GM19397 (cell line): ENCODE measurements around the gene NRF1.
"Not testable (repeated sequence)": the region's sequence is repeated elsewhere in the genome, so short reads cannot be mapped to it uniquely, and the experiment has no call there.

Experiments
- ATAC-seq: cut with Tn5 transposase; IDR thresholded peaks from one replicate; pipeline ENCODE4 v1.9.1; 2021; ENCODE audit warnings: mild to moderate bottlenecking, moderate library complexity; ENCODE audit not compliant: unreplicated experiment

NRF1 gene

GRCh38 chr7:129606803-129607202 is 4.7 kb upstream of the NRF1 start:
- ATAC-seq = no peak

GRCh38 chr7:129607471-129608120 is 3.9 kb upstream of the NRF1 start:
- no peak for ATAC-seq

DNA sequence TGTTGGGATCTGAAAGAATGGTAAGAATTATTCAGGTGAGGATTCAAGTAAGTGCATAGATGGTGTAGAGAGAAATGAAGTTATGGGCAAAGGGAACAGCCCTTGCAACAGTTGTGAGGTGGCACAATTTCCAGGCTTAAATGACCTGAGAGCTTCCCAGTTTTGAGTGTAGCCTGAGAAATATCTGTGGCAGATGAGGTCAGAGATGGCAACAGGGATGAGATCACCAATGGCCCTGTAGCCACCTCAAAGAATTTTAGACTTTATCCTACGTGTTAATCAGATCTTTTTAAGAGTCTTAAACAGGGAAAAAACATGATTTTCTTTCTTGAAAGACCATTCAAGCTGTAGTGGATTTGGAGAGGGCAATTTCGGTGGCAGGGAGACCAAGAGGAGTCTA is 1.9 kb upstream of the NRF1 start:
- ATAC-seq = no peak

DNA sequence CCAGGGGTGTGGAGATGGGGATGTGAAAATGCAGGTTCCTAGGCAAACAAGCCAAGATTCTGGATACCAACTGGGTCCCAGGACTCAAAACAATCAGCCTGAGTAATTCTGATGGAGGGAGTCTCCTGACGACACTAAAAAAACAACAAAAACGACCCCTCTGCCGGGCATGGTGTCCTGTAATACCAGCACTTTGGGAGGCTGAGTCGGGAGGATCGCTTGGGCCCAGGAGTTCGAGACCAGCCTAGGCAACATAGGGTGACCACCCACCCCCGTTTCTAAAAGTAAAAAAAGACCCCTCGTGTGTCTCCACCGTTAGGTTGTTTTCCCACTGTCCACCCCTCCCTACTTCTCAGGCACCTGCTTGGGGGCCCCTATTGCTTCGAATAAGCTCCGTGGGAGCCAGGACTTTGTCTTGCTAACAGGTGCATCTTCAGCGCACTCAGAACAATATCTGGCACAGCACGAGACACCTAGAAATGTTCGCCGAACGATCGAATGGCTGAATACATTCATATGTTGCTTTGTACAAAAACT is 743 bp upstream of the NRF1 start:
- no peak for ATAC-seq

DNA sequence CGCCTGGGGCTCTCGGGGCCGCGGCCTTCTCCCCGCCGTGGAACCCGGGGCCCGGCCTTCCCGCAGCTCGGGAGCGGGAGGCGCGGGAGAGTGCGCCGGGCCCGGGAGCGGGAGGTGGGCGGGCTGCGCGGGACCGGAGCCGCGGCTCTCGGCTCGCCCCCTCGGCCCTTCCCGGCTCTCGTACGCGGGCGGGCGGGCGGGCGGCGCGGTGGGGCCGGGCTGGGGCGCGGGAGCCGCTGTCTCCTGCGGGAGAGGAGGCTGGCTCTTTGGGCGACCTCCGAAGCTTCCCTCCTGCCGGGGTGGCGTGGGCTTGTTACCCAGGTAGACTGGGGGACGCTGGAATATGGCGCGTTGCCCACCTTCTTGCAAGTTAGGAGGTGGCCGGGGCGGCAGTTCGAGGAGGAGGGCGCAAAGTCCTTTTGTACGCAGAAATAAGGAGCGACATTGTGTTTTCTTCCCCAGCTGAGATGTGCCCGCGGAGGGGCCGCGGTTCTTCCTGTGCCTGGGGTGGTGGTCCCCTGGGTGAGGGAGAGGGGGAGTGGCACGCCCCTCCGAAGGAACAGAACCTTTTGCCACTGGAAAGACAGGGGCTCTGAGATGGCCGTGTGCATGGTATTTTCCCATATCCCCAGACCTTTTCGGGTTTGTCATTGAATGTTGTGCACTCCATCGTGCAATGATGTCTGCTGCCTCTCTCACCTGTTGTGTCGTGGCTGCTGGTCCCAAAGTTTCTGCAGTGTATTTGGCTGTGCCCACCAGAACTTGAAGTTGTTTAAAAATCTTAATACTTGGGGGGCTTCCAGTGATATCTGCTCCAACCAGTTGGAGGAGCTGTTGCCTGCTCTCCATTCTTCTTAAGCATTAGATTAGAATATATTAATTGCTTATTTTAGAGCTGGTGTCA is 844 bp downstream of the NRF1 start:
- peak; percentile 24 for ATAC-seq

DNA sequence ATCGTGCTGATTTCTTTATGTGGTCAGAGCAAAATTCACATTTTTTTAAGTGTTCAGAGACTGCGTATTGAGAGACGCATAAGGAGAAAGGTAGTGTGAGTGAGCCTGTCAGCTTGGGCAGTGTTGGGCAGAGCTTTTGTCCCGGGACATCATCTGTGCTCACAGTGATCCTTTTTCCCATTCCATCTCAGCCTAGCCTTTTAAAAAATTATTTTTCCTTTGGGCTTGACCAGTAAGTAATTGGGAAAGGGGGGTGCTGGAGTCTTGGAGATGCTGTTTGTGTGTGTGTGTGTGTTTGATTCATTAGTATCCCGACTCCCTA is 1.5 kb downstream of the NRF1 start:
- ATAC-seq = no peak

- no peak for ATAC-seq
Measured at GRCh38 chr7:129615018-129615417, 3.5 kb downstream of the NRF1 start.

GRCh38 chr7:129616530-129616929 is 5.0 kb downstream of the NRF1 start:
- no peak for ATAC-seq

DNA sequence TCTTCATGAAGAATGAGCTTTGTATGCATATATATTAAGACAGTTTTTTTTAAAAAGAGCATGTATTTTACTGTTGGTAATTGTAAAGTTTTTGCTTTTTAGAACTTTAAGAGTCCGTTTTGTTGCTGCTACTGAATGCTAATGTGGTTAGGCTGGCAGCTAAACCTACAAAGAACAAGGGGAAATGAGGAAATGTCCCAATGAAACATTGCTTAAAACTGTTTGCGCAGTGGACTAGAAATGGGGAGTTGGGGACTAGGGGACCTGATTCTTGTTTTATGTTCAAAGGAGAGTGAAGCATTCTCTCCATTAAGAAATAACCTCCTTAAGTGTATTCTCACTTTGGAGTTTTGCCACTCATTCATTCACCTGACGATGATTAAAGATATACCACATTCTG is 5.7 kb downstream of the NRF1 start:
- ATAC-seq = no peak

GRCh38 chr7:129617652-129618051 is 6.1 kb downstream of the NRF1 start:
- no peak for ATAC-seq

DNA sequence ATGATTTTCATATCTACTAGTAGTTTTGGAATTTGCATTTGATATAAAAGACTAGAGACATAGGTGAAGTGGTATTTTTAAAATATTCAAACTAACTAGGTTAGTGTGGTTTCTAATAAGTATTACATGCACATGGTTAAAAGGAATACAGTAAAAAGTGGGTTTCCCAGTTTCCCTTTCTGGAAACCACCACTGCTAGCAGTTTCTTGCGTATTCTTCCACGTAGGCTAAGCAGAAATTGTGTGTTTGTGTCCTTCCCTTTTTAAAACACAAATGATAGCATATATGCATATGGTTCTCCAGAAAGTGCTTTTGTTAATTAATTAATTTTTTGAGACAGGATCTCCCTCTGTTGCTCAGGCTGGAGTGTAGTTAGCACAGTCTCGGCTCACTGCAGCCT is 15.4 kb downstream of the NRF1 start:
- no peak for ATAC-seq

DNA sequence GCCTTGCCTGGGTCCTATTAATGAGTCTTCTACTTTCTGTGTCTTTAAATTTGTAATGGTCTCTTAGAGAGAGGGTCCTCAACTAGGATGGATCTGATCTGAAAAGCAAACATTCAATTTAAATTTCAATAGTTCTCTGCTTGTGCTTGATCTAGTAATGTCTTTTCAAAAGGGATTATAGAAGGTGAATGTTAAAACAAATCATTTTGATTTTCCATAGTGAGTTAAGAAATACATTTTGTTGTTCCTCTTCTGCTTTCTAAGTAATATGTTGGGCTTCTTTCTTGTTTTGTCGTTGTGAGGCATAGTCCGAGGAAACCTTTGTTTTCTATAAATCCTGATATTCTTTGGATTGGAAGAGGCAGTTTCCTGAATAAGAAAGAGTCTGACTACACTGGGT is 18.8 kb downstream of the NRF1 start:
- no peak for ATAC-seq

GRCh38 chr7:129634361-129635034 is 23.0 kb downstream of the NRF1 start:
- ATAC-seq = no peak

GRCh38 chr7:129635300-129636029 is 23.9 kb downstream of the NRF1 start:
- no peak for ATAC-seq

DNA sequence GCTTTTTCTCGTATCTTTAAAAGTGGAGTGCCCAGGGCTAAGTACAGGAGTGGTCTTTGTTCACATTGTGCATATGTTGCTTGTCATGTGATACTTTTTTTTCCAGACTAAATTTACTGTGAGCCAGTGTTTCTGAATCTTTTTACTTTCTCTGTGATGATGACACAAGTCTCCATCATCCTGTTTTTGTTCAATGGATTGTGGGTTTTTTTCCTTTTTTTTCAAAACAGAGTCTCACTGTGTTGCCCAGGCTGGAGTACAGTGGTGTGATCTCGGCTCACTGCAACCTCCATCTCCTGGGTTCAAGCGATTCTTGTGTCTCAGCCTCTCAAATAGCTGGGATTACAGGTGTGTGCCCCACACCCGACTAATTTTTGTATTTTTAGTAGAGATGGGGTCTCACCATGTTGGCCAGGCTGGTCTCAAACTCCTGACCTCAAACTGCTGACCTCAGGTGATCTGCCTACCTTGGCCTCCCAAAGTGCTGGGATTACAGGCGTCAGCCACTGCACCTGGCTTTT is 24.6 kb downstream of the NRF1 start:
- ATAC-seq = not testable (repeated sequence)

DNA sequence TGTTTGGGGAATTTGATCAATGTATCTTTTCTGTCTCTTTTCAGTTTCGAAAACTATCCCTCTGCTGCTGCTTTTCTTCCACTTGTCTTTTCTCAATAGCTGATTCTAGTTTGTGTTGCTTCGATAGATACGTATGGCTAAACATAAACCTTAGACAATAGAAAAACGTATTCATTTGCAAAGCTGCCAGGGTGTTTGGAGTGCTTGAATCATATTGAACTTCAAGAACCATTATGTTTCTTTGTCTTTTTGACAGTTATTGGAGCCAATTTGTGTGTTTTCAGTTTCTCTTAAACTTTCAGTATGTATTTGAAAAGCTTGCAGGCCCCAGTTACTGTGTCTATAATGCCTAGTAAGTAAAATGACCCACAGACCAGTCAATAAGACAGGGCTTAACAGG is 25.1 kb downstream of the NRF1 start:
- no peak for ATAC-seq

- no peak for ATAC-seq
Measured at GRCh38 chr7:129640400-129640799, 28.9 kb downstream of the NRF1 start.

- no peak for ATAC-seq
Measured at GRCh38 chr7:129642871-129643549, 31.5 kb downstream of the NRF1 start.

DNA sequence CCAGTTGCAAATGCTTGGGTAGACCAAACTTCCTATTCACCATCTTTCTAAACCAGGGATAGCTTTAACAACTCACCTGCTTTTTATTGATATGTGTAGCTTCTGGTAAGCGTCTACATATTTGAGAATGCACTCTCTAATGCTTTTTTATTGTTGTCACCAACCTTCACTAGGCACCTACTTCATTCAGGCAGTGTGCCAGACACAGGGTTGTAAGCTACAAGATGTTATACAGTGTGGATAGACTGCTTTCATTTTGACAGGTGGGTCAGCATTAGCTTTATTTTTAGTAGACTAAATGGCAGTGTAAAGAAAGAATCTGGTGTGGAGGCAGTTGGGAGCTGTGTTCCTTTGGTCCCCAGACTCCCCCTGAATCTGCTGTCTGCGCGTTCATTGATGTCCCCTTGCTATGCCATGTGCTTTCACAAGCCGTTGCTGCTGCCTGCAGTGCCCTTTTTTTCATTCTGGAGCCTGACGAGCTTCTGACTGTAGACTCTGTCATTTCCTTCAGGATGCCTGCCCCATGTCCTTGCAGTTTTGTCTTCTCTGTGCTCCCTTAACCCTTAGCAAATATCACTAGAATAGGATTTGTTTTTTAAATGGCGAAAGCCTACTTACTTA is 32.1 kb downstream of the NRF1 start:
- ATAC-seq = no peak
